ENCODE results near the gene ADGRE2.
A peak's percentile ranks its signal among the peaks of the same experiment; 100 is the strongest.
"Not testable (repeated sequence)": the region's sequence is repeated elsewhere in the genome, so short reads cannot be mapped to it uniquely, and the experiment has no call there.

Gene ADGRE2

DNA sequence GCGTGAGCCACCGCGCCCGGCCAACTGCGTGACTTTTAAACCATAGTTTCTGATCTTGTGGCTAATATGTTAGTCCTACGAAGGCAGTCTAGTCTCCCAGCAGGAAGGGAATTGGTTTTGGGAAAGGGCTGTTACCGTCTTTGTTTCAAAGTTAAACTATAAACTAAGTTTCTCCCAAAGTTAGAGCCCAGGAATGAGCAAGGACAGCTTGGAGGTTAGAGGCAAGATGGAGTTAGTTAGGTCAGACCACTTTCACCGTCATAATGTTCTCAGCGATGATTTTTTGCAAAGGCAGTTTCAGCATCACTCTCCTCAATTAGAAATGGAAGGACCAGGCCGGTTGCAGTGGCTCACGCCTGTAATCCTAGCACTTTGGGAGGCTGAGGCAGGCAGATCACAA, 17.7 kb upstream of the ADGRE2 start:
- Histone ChIP-seq H3K79me2 (ENCODE audit: insufficient read depth, low read depth) (no peaks in the 10 kb centered on the region), H3K27me3 (ENCODE audit: insufficient read depth, low read depth) (no peaks in the 10 kb centered on the region; the same call in 1 of the 2 replicates), H2AFZ (ENCODE audit: low read depth) (no peak overlapping the region), H3K4me3 (IDR thresholded peaks at IDR 0.05; ENCODE audit: insufficient read depth, low read depth, low read length) (no peak overlapping the region), H3K4me2 (no peak overlapping the region), H3K4me1 (ENCODE audit: low read depth, poor library complexity, severe bottlenecking) (no peaks in the 10 kb centered on the region), H3K9ac (no peak overlapping the region), H3K36me3 (ENCODE audit: insufficient read depth) (no peaks in the 10 kb centered on the region), H4K20me1 (ENCODE audit: insufficient read depth) (no peaks in the 10 kb centered on the region), H3K27ac (no peak overlapping the region)
- TF ChIP-seq, protein P1, sequence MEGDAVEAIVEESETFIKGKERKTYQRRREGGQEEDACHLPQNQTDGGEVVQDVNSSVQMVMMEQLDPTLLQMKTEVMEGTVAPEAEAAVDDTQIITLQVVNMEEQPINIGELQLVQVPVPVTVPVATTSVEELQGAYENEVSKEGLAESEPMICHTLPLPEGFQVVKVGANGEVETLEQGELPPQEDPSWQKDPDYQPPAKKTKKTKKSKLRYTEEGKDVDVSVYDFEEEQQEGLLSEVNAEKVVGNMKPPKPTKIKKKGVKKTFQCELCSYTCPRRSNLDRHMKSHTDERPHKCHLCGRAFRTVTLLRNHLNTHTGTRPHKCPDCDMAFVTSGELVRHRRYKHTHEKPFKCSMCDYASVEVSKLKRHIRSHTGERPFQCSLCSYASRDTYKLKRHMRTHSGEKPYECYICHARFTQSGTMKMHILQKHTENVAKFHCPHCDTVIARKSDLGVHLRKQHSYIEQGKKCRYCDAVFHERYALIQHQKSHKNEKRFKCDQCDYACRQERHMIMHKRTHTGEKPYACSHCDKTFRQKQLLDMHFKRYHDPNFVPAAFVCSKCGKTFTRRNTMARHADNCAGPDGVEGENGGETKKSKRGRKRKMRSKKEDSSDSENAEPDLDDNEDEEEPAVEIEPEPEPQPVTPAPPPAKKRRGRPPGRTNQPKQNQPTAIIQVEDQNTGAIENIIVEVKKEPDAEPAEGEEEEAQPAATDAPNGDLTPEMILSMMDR (conservative IDR thresholded peaks at IDR 0.05; ENCODE audit: low read depth, low read length), result no peak

DNA sequence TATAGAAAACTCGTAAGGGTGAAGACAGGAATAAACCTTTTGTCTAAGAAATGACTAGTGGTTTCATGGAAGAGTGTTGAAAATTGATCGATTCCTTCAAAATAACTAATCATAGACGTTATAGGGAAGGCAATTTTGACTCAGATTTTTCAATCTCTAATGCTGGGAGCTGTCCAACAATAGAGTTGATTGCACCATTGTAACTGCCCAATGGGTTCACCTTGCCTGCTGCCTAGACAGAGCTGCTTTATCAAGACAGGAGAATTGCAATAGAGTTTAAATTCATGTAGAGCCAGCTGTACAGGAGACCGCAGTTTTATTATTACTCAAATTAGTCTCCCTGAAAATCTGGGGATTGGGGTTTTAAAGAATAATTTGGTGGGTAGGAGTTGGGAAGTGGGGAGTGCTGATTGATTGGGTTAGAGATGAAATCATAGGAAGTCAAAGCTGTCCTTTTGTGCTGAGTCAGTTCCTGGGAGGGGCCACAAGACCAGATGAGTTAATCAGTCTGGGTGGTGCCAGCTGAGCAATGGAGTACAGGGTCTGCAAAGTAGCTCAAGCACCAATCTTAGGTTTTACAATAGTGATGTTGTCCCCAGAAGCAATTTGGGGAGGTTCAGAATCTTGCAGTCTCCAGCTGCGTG, 16.8 kb upstream of the ADGRE2 start:
- no peaks in the 10 kb centered on the region for H4K20me1 ChIP-seq (ENCODE audit: insufficient read depth)
- no peak overlapping the region for H3K4me3 ChIP-seq (IDR thresholded peaks at IDR 0.05; ENCODE audit: insufficient read depth, low read depth, low read length)
- H3K27ac ChIP-seq, result no peak overlapping the region
- no peak overlapping the region for H3K4me2 ChIP-seq
- TF ChIP-seq, protein P1 (conservative IDR thresholded peaks at IDR 0.05; ENCODE audit: low read depth, low read length), result no peak
- no peak overlapping the region for H2AFZ ChIP-seq (ENCODE audit: low read depth)
- H3K36me3 ChIP-seq (ENCODE audit: insufficient read depth), result no peaks in the 10 kb centered on the region
- H3K9ac ChIP-seq, result no peak overlapping the region
- H3K4me1 ChIP-seq (ENCODE audit: low read depth, poor library complexity, severe bottlenecking), result no peaks in the 10 kb centered on the region
- no peaks in the 10 kb centered on the region; the same call in 1 of the 2 replicates for H3K27me3 ChIP-seq (ENCODE audit: insufficient read depth, low read depth)
- no peaks in the 10 kb centered on the region for H3K79me2 ChIP-seq (ENCODE audit: insufficient read depth, low read depth)

DNA sequence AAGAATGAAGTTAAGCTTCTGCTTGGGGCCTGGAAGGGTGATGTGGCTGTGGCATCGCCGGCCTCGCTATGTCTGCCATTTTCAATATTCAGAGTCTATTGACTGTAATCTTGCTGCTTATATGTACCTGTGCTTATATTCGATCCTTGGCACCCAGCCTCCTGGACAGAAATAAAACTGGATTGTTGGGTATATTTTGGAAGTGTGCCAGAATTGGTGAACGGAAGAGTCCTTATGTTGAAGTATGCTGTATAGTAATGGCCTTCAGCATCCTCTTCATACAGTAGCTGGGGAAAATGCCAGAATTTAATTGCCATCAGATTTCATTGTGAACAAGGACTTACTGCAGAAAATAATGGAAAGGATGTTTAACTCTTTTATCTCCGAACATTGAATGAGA, 13.9 kb upstream of the ADGRE2 start:
- not testable (repeated sequence) for H4K20me1 ChIP-seq (ENCODE audit: insufficient read depth); H3K4me3 ChIP-seq (IDR thresholded peaks at IDR 0.05; ENCODE audit: insufficient read depth, low read depth, low read length); H3K9ac ChIP-seq; H3K79me2 ChIP-seq (ENCODE audit: insufficient read depth, low read depth); H3K4me2 ChIP-seq; H3K36me3 ChIP-seq (ENCODE audit: insufficient read depth); H3K4me1 ChIP-seq (ENCODE audit: low read depth, poor library complexity, severe bottlenecking); H3K27ac ChIP-seq; H3K27me3 ChIP-seq (ENCODE audit: insufficient read depth, low read depth); H2AFZ ChIP-seq (ENCODE audit: low read depth)

DNA sequence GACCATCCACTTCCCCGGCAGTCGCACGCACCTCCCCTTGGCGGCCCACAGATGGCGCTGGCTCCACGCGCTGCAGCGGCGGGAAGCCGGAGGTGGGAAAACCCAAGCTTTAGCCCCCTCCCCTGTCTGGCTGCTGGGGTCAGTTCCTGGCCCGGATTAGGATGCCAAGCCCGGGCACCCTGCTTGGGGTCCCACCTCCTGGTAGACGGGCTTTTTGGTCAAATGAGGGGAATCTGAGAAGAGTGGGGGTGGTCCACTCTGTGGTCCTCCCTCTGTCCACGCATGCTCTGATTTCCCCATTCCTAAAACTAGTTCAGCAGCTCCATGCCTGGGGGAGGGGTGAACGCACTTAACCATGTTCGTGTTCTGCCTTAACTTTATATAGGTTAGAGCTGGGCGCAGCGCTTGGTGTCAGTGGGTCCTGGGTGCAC, 8.1 kb upstream of the ADGRE2 start:
- TF ChIP-seq, protein P1 (conservative IDR thresholded peaks at IDR 0.05; ENCODE audit: low read depth, low read length), result peak; percentile 50
- no peaks in the 10 kb centered on the region for H4K20me1 ChIP-seq (ENCODE audit: insufficient read depth)
- peaks cover 8% of the 10 kb centered on the region; the same call in 1 of the 2 replicates for H3K27me3 ChIP-seq (ENCODE audit: insufficient read depth, low read depth)
- H3K36me3 ChIP-seq (ENCODE audit: insufficient read depth), result no peaks in the 10 kb centered on the region
- H3K4me2 ChIP-seq, result no peak overlapping the region
- no peak overlapping the region; the same call in 1 of the 2 replicates for H2AFZ ChIP-seq (ENCODE audit: low read depth)
- no peak overlapping the region for H3K27ac ChIP-seq
- H3K4me3 ChIP-seq (IDR thresholded peaks at IDR 0.05; ENCODE audit: insufficient read depth, low read depth, low read length), result no peak overlapping the region
- H3K79me2 ChIP-seq (ENCODE audit: insufficient read depth, low read depth), result no peaks in the 10 kb centered on the region
- no peaks in the 10 kb centered on the region for H3K4me1 ChIP-seq (ENCODE audit: low read depth, poor library complexity, severe bottlenecking)
- no peak overlapping the region for H3K9ac ChIP-seq

DNA sequence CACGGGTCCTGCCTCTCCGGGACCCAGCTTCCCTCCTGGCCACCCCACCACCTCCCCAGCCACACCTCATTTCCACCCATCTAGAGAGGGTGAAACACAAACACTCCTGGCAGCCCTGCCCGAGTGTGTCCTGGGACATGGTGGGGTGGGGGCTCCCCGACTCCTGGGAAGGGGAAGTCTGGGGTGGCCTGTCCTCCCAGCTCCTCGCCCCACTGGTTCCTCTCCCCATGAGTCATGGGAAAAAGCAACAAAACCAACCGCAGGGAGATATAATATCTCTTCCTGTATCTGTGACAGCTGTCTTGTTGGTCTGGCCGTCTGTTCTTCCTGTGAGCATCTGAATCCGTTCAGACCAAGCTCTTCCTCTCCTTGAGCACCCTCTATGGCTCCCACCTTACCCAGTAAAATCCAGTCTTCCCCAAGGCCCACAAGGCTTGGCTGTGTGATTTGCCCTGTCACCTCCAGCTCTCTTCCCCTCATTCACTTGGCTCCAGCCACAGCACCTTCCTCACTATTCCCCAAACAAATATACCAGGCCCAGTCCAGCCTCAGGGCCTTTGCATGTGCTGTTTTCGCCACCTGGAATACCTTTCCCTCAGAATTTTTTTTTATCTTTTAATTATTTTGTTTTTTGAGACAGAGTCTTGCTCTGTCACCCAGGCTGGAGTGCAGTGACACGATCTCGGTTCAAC, 6.9 kb upstream of the ADGRE2 start:
- not testable (repeated sequence) for H3K4me2 ChIP-seq; H3K79me2 ChIP-seq (ENCODE audit: insufficient read depth, low read depth); H3K4me3 ChIP-seq (IDR thresholded peaks at IDR 0.05; ENCODE audit: insufficient read depth, low read depth, low read length); H3K9ac ChIP-seq; H3K4me1 ChIP-seq (ENCODE audit: low read depth, poor library complexity, severe bottlenecking); H4K20me1 ChIP-seq (ENCODE audit: insufficient read depth); H2AFZ ChIP-seq (ENCODE audit: low read depth); H3K27me3 ChIP-seq (ENCODE audit: insufficient read depth, low read depth); H3K27ac ChIP-seq; H3K36me3 ChIP-seq (ENCODE audit: insufficient read depth)

DNA sequence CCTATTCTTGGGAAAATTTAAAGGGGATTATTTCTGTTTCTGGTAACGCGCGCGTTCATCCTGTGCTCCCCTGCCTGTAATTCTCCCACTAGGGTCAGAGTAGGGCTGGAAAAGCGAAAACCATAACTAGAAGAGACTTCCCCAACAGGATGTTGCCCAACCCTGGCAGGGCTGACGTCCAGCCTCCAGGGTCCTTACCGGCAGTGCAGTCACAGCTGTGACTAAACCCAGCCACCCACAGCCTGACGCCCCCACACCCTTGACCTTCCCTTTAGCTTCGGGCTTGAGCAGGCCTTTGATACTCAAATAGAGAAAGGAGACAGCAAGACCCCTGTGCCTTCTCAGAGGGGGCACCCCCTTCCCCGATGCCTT, 6.4 kb upstream of the ADGRE2 start:
- not testable (repeated sequence) for H3K9ac ChIP-seq; H3K27me3 ChIP-seq (ENCODE audit: insufficient read depth, low read depth); H3K4me1 ChIP-seq (ENCODE audit: low read depth, poor library complexity, severe bottlenecking); H3K27ac ChIP-seq; H3K36me3 ChIP-seq (ENCODE audit: insufficient read depth); H3K4me3 ChIP-seq (IDR thresholded peaks at IDR 0.05; ENCODE audit: insufficient read depth, low read depth, low read length); H3K4me2 ChIP-seq; H2AFZ ChIP-seq (ENCODE audit: low read depth); H4K20me1 ChIP-seq (ENCODE audit: insufficient read depth); H3K79me2 ChIP-seq (ENCODE audit: insufficient read depth, low read depth)

DNA sequence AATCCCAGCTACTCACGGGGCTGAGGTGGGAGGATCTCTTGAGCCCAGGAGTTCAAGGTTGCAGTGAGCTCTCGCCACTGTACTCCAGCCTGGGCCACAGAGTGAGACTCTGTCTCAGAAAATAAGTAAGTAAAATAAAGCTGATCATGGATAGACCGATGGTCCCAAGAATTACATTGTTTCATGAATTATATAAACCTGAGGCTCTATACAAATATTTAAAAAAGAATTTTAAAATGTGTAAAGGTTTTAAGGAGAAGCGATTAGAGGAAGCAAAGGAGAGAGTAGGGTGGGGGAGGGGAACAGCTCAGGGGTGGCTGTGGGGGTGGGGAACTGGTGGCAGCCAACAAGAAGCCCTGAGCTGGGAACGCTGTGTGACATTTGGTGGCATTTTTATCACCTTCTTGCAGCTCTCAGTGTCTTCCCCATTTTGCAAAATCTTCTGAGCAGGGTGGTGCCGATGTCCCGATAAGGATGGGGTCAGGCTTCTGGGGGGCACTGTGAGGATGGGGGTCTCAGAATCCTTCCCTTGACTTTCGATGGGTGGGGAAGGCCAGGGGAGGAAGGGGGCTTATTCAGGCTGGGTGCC, 5.1 kb upstream of the ADGRE2 start:
- not testable (repeated sequence) for H3K79me2 ChIP-seq (ENCODE audit: insufficient read depth, low read depth); H3K4me3 ChIP-seq (IDR thresholded peaks at IDR 0.05; ENCODE audit: insufficient read depth, low read depth, low read length); H3K27ac ChIP-seq; H3K4me2 ChIP-seq; H3K9ac ChIP-seq; H2AFZ ChIP-seq (ENCODE audit: low read depth); H3K36me3 ChIP-seq (ENCODE audit: insufficient read depth); H3K4me1 ChIP-seq (ENCODE audit: low read depth, poor library complexity, severe bottlenecking); H4K20me1 ChIP-seq (ENCODE audit: insufficient read depth); H3K27me3 ChIP-seq (ENCODE audit: insufficient read depth, low read depth)
